Measurements from ENCODE around the gene CNTN4.

DNA sequence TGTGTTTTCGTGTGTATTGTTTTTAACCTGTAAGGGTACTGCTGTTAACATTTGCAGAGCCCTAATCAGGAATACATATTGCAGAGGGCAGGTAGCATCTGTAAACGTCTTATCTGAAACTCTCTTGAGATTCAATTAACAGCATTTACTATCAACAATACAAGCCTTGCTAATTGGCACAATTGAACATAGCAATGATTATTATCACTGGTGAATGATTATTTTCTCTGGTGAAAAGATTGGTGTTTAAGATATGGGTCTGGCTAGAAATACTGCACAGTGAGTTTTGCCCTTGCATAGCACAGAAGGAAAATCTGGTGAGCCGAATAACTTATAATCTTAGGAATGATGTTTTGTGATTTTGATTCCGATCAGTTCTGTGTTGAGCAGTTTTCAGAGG lies 5.9 kb upstream of the CNTN4 start:
- no peak for TF ChIP-seq CTCF (IDR thresholded peaks at IDR 0.05)
- no peak for TF ChIP-seq POLR2A (IDR thresholded peaks at IDR 0.05)
